GM21723 (cell line): ENCODE measurements around the gene FEM1B.

ENCODE experiments used
- ATAC-seq: cut with Tn5 transposase; IDR thresholded peaks from one replicate; pipeline ENCODE4 v1.9.1; 2021; ENCODE audit warnings: mild to moderate bottlenecking, moderate library complexity; ENCODE audit not compliant: unreplicated experiment

FEM1B gene

GRCh38 chr15:68321229-68321628, 43.7 kb downstream of the FEM1B start:
- no peak for ATAC-seq

- no peak for ATAC-seq
Measured at GRCh38 chr15:68322796-68323195, 45.3 kb downstream of the FEM1B start.

DNA sequence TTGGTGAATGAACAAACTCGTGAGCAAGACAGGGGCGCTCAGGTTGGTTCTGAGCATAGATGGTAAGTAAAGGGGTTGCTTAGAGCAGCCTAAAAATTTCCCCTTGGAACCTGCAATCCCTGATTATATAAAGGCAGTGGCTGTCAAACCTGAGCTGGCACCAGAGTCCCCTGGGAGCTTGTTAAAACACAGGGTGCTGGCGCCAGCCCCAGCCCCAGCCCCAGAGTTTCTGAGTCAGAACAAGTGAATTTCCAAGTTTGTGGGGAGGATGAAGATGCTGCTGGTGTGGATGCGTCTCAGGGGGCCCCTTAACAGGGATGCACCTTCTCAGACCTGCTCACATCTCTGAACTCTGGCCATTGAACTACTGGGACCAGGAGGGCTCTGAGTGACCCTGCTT, 48.2 kb downstream of the FEM1B start:
- ATAC-seq: no peak

- no peak for ATAC-seq
Measured at GRCh38 chr15:68326711-68327354, 49.3 kb downstream of the FEM1B start.

- no peak for ATAC-seq
Measured at GRCh38 chr15:68328443-68328842, 50.9 kb downstream of the FEM1B start.

DNA sequence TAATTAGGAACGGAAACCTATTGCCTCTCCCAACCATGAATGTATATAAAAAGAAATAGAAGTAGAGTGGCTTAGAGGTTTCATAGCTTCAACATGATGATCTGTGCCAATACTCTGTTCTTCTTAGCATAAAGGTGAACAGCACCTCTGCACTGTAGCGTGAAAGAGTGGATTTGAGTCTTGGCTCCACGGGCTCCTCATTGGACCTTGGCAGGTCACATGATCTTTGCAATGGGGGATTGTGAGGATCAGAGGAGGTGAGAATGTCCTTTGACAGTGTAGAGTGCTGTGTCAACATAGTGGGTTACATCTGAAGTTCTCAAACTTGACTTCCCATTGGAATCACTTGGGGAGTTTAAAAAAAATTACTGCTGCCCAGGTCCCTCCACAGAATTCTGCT, 51.4 kb downstream of the FEM1B start:
- ATAC-seq: no peak

GRCh38 chr15:68330416-68330815, 52.9 kb downstream of the FEM1B start:
- ATAC-seq: no peak

GRCh38 chr15:68330901-68331300, 53.4 kb downstream of the FEM1B start:
- no peak for ATAC-seq

GRCh38 chr15:68332266-68332665, 54.7 kb downstream of the FEM1B start:
- ATAC-seq: no peak

DNA sequence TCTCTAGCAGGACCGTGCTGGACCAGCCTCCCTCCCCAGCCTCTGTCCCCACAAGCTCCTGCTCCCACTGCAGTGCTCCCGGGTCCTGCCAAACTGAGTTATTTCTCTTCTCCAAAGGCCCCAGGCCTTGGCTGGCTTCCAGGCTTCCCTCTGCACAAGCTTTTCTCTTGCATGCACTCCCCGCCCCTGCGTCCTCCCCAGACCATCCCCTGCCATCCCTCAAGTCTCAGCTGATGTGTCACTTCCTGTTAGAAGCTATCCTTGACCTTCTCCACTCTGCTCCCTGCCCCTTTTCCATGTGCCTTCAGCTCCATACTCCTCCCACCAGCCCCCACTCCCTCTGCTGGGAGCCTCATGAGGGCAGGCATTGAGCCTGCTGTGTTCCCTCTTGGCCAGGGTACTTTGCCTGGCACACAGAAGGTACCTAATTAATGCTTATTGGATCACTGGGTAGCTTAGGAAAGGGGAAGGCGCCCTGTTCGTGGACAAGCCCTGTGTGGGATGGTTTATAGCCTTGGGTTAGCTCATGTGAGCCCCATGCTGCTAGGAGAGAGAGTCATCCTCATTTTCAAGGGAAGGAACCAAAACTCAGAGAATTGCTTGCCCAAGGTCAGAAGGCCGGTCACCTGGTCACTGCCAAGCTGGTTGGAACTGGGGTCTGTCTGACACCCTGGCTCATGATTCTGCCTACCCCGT, 56.4 kb downstream of the FEM1B start:
- no peak for ATAC-seq

DNA sequence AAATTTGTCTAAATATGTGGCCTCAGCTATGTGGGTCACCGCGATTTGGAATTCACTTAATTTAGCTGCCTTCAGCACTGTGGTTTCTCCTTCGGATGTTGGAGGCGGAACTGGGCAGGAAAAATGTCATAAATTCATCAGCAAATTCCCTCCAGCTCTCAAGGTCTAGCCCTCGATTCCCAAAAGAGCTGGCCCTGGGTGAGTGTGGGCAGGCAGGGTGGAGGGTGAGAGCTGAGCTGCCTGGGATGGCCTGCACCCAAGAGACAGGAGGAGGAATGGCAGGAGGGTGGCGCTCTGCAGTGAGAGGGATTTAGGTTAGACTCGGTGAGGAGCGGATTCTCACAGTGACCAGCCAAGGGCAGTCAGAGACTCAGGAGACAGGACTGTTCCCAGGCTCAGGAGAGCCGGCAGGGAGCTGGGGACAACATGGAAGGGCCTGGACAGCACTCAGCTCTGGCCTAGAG, 57.1 kb downstream of the FEM1B start:
- no peak for ATAC-seq

DNA sequence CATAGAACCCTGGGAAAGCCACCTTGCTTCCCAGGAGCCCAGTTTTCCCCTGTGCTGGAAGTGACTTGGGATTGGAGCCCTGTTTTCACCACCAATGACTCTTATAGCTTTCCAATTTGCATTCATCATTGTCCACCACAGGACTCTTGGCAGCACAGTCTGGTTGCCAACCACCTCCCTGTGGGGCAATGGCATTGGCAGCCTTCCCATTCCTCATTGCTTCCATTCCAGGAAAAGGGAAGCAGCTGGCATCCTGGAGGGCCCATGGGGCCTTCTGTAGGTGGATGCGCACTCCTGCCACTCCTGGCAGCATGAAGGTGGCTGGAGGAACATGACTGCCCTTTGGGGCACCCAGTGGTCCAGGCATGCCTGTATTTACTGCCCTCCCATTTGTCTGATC, 57.7 kb downstream of the FEM1B start:
- no peak for ATAC-seq

GRCh38 chr15:68335655-68336054, 58.1 kb downstream of the FEM1B start:
- ATAC-seq: no peak

GRCh38 chr15:68336516-68336915, 59.0 kb downstream of the FEM1B start:
- ATAC-seq: no peak

DNA sequence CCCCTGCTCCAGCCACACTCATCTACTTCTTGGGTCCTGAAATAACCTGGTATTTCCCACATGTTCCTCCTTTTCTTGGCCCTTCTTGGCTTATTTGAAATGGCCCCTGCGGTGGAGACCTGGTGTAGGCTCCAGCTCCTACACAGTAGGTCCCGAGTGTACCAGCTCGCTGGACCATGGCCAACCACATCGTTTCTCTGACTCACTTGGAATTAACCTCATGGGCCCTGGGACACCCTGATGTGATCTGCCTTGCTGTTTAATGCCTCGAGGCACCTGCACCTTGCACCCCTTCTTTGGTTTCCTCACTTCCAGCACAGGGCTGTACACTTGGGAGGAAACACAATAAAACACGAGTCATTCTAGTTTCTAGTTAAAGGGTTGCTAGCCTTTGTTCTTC, 60.3 kb downstream of the FEM1B start:
- ATAC-seq: no peak

DNA sequence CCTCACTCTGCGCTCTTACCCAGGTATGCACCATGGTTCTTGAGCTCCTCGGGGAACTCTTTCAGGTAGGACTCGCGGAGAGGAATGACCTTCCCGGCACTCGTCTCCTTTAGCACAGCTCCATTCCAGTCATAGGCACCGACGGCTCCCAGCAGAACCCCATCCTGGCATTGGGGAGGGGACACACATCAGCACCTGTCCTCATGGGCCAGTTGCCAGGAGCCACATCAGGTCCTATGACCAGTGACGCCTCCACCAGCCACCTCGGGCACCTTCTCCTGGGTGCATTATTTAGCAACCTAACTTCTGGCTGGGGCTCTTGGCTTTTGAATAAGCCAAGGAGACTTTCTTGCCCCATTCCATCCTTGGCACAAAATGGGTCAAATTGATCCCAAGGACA, 61.9 kb downstream of the FEM1B start:
- no peak for ATAC-seq

GRCh38 chr15:68340726-68341671, 63.5 kb downstream of the FEM1B start:
- ATAC-seq: no peak

- no peak for ATAC-seq
Measured at GRCh38 chr15:68341760-68342725, 64.5 kb downstream of the FEM1B start.

DNA sequence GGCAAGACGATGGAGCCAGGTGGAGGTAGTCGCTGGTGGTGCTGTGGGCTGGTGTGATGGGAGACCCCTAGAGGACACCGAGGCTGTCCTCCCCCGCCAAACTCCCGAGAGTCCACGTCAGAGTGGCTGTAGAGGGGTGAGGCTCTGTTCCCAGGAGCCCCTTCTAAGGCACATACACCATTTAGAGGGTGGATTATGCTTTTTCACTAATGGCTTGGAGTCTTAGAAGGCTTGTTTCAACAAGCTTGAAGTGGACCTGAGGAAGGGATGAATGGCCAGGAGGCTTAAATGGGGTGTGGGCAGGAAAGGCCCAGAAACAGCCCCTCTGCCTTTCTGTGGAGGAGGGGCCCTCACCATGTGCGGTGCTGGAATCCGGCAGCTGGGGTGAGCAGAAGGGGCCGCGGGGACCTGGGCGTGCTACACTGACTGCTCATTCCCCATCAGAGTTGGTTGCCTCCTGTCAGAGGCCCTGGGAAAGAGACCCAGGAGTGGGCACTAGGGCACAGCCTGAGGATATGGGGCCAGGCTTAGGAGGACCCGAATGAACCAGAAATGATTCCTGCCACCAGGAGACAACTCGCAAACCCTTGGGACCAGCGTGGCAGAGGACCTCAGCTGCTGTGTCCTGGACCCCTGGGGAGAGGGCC, 66.2 kb downstream of the FEM1B start:
- ATAC-seq: no peak

GRCh38 chr15:68344600-68344999, 67.1 kb downstream of the FEM1B start:
- no peak for ATAC-seq
